NB4 (cell line): ENCODE measurements around the gene ASB5.

Experiments
- DNase-seq: peaks from one replicate; pipeline ENCODE4 v3.0.0; 2010; ENCODE audit warnings: low read depth
- H3K4me3 ChIP-seq: one replicate; pipeline ENCODE4 v1.5.1; 2011; ENCODE audit warnings: mild to moderate bottlenecking, low read depth, low read length, moderate library complexity
- MYC ChIP-seq: IDR thresholded peaks from 2 replicates; pipeline ENCODE4 v1.6.1; 2011; ENCODE audit warnings: low read depth, low read length
- POLR2A ChIP-seq: IDR thresholded peaks from 2 replicates; pipeline ENCODE4 v1.6.1; 2011; ENCODE audit warnings: mild to moderate bottlenecking; ENCODE audit not compliant: insufficient read length; ENCODE audit errors: extremely low read depth
- TF ChIP-seq, protein P1 (sequence below): IDR thresholded peaks from 2 replicates; pipeline ENCODE4 v1.6.1; 2011; ENCODE audit warnings: low read depth, low read length
- TF ChIP-seq, protein P2 (sequence below): IDR thresholded peaks from one replicate; pipeline ENCODE4 v1.5.1; 2012; ENCODE audit warnings: low read depth, low read length

Gene ASB5

GRCh38 chr4:176195184-176195978 lies 73.6 kb downstream of the ASB5 start, which contains the start of gene SPATA4:
SPATA4 (minus strand) TSS chr4:176195585; CDS start chr4:176195562, 23 bp downstream.
- peak within 1 kb of the TSS; percentile 59 for H3K4me3 ChIP-seq
- peak; percentile 90 for DNase-seq
- TF ChIP-seq MYC = no peak
- TF ChIP-seq, protein P1, sequence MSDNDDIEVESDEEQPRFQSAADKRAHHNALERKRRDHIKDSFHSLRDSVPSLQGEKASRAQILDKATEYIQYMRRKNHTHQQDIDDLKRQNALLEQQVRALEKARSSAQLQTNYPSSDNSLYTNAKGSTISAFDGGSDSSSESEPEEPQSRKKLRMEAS = no peak
- TF ChIP-seq, protein P2, sequence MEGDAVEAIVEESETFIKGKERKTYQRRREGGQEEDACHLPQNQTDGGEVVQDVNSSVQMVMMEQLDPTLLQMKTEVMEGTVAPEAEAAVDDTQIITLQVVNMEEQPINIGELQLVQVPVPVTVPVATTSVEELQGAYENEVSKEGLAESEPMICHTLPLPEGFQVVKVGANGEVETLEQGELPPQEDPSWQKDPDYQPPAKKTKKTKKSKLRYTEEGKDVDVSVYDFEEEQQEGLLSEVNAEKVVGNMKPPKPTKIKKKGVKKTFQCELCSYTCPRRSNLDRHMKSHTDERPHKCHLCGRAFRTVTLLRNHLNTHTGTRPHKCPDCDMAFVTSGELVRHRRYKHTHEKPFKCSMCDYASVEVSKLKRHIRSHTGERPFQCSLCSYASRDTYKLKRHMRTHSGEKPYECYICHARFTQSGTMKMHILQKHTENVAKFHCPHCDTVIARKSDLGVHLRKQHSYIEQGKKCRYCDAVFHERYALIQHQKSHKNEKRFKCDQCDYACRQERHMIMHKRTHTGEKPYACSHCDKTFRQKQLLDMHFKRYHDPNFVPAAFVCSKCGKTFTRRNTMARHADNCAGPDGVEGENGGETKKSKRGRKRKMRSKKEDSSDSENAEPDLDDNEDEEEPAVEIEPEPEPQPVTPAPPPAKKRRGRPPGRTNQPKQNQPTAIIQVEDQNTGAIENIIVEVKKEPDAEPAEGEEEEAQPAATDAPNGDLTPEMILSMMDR = no peak
- TF ChIP-seq POLR2A = no peak

DNA sequence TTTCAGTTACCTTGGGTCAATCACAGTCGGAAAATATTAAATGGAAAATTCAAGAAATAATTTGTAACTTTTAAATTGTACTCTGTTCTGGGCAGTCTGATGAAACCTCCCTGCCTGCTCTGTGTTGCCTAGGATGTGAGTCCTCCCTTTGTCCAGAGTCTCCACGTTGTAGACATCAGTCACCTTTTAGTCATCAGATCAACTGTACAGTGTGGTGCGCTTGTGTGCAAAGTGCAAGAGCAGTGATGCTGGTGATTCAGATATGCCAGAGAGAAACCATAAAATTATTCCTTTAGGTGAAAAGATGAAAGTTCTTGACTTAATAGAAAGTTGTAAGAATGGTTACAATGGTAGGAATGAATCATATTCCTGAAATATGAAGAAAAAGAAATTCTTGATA lies 75.1 kb downstream of the ASB5 start:
- TF ChIP-seq MYC = no peak
- TF ChIP-seq POLR2A = no peak
- TF ChIP-seq, protein P1 = no peak
- TF ChIP-seq, protein P2 = no peak
- H3K4me3 ChIP-seq = no peak overlapping the region
- DNase-seq = no peak

DNA sequence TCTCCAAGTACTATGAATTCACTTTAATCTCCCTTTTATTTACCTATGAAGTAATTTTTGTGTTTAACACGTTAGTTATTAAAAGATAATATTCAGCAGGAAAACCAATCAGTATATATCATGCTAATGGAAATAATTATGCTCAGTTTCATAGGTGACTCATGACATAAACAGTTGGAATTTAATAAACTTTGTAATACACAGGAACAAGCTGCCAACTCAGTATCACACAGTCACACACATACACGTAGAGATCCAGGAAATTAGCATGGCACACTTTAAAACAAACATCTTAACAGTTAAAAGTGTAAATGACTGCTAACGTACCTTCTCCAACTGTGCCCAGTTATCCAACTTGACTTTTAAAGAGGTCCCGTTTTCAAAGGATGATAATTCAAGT lies 75.9 kb downstream of the ASB5 start:
- no peak for DNase-seq
- no peak overlapping the region for H3K4me3 ChIP-seq
- no peak for TF ChIP-seq POLR2A

DNA sequence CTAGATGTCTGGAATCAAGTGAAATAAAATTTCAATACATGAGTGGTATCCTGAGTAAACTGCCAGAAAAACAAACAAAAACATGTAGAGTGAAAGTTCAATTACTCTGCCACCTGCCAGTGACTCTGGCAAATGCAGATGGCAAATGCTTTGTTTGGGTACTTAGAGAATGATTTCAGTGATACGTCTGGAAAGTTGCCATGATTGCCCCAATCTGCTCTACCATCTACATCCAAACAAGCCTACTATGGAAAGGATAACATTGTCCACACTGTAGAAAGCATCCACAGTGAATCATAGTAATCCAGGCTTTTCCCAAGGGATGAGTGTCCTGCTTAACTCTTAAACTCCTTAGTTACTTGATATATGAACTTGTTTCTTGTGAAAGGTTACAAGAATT lies 77.0 kb downstream of the ASB5 start:
- TF ChIP-seq POLR2A = no peak
- TF ChIP-seq, protein P1 = no peak
- TF ChIP-seq, protein P2 = no peak
- no peak for TF ChIP-seq MYC
- no peak for DNase-seq

GRCh38 chr4:176189891-176190795 lies 78.9 kb downstream of the ASB5 start:
- H3K4me3 ChIP-seq = no peak overlapping the region
- no peak for DNase-seq
- TF ChIP-seq, protein P1 = no peak
- TF ChIP-seq POLR2A (no peak), MYC (no peak)
- TF ChIP-seq, protein P2 = no peak

More for the DNA sequence above, 77.0 kb downstream of the ASB5 start:
- H3K4me3 ChIP-seq = no peak overlapping the region

DNA sequence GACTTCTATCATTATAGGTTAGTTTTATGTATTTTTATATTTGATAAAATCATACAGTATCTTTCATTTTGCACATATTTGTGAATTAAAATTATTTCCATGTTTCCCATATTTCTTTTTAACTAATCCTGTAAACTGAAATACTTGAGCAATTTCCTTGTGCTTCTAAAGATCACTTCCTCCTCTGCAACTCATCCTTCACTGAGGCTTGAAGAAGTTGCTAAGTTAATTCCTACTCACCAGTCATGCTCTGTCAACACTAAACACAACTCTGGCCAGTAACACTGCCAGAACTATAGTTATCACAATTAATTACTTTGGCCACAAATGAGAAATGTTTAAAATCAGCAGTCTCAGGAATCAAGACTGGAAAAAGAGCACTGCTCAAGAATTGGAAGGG lies 80.4 kb downstream of the ASB5 start:
- no peak overlapping the region for H3K4me3 ChIP-seq
- TF ChIP-seq MYC (no peak), POLR2A (no peak)
- TF ChIP-seq, protein P1 = no peak
- TF ChIP-seq, protein P2 = no peak
- no peak for DNase-seq
